GM19099 (cell line): Measurements from ENCODE around the gene MRPL51.

ENCODE experiments used
- POLR2A ChIP-seq: IDR thresholded peaks from 3 replicates; pipeline ENCODE4 v1.6.1; 2011; ENCODE audit warnings: low read depth; ENCODE audit not compliant: insufficient read length; ENCODE audit errors: extremely low read depth

The MRPL51 gene

DNA sequence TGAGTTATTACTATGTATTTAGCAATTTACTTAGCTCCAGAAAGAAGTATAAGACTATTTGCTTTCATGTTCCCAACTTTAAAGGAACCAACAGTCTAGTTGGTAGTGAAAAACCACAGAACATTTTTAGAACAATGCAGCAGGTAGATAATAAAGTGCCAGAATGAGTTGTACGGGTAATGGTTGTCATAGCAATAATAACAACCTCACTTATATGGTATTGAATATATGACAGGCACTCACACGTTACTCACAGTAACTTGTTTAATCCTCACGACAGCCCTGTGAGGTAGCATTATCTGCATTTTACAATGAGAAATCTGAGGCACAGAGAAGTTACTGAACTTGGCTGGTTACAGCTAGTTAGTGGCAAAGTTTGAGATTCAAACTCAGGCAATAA, 30.6 kb upstream of the MRPL51 start:
- no peak for TF ChIP-seq POLR2A

DNA sequence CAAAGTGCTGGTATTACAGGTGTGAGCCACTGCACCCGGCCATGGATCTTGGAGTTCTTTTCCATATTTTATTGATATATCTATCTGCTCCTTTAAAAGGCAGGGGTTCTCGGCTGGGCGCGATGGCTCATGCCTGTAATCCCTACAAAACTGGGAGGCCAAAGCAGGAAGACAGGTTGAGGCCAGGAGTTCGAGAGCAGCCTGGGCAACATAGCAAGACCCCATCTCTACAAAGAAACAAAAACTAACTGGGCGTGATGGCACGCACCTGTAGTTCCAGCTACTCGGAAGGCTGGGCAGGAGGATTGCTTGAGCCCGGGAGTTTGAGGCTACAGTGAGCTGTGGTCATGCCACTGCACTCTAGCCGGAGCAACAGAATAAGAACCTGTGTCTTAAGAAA, 29.1 kb upstream of the MRPL51 start:
- TF ChIP-seq POLR2A, result no peak

DNA sequence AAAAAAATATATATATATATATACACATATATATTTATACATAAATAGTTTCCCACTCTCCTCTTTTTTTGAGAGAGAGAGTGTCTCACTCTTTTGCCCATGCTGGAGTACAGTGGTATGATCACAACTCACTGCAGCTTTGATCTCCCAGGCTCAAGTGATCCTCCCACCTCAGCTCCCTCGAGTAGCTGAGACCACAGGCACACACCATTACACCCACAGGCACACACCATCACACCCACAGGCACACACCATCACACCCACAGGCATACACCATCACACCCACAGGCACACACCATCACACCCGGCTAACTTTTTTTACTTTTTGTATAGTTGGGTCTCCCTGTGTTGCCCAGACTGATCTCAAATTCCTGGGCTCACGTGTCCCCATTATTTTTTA, 27.1 kb upstream of the MRPL51 start:
- no peak for TF ChIP-seq POLR2A

DNA sequence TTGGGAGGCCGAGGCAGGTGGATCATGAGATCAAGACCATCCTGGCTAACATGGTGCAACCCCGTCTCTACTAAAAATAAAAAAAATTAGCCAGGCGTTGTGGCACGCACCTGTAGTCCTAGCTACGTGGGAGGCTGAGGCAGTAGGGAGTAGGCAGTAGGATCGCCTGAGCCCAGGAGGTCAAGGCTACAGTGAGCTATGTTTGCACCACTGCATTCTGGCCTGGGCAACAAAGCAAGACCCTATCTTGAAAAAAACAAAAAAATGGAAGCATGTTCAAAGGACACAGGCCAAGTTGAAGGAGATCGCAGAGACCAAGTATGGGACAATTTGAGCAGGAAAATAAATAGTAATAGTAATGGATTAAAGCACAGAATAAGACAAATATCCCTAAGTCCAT, 15.0 kb upstream of the MRPL51 start:
- TF ChIP-seq POLR2A, result no peak

DNA sequence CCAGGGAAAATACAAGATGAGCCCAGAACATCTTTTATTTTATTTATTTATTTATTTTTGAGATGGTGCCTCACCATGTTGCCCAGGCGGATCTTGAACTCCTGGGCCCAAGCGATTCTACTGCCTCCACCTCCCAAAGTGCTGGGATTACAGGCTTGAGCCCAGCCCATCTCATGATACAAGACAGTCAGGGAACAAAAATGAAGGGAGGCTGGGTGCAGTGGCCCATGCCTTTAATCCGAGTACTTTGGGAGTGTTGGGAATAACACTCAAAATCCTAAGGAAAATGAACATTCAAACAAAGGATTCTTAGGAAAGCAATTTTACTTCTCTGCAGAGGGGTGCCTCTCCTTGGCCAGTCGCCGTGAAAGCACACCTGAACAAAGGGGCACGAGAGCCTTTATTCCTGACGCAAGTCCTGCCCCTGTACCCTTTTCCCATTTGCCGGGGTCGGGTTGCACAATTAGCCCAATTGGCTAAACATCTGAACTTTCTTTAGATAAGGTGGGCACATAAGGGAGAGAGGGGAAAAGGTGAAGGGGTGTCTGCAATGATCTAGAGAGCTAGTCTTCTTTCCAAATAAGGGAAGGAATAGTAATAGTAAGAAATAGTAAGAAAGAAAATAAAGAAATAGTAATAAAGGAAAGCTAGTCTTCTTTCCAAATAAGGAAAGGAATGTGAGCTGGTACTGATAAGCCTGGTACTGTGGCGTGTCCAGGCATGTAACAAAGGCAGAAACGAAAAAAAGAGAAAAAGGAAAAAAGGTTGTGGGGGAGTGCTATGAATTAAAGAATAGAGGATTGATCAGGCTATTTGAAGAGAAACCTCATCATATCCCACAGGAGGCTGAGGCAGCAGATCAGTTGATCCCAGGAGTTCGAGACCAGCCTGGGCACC, 14.3 kb upstream of the MRPL51 start:
- TF ChIP-seq POLR2A, result no peak

DNA sequence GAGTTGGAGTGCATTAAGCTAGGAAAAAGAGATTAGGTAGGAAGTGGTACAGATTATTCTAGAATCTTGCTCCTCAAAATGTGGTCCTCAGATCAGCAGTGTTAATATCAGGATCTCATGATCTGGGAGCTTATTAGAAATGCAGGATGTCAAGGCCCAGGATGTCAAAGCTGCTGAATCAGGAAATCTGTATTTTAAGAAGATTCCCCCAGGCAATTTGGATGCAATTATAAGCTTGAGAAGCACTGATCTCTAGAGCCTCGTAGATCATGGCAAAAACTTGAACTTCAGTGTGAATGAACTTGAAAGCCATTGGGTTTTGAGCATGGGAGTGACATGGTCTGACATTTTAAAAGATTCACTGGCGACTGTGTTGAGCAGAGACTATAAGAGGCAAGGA, 7.4 kb upstream of the MRPL51 start:
- TF ChIP-seq POLR2A, result no peak

DNA sequence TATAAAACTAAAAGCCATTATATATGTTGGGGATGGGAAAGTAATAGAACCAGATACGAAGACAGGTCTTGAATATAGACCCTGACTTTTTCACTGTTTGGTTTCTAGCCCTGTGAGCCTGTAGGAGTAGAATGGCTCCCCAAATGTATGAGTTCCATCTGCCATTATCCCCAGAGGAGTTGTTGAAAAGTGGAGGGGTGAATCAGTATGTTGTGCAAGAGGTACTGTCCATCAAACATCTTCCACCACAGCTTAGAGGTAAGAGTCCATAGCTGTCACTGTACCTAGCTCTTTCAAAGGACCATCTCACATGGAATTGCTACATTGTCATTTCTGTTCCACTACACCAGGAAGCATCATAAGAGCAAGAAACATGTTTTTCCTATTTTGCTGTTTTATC, 1.9 kb upstream of the MRPL51 start:
- no peak for TF ChIP-seq POLR2A

DNA sequence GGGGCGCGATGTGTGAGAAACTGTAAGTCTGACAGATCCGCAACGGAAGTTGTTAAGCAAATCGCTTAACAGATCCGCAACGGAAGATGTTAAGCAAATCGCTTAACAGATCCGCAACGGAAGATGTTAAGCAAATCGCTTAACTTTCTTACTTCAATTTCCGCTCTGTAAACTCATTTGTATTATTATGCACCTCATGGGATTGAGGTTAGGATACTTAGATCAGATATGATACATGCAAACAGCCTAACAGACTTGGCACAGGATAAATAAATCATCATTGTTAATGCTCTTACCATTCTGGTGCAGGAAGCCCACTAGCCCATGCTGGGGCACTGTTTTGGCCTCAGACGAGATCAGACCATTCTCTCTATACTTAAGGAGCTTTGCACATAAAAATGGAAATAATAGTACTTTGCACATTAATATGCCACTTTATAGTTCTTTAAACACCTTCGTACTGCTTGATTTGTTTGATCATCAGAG, 1.2 kb upstream of the MRPL51 start:
- TF ChIP-seq POLR2A, result no peak

DNA sequence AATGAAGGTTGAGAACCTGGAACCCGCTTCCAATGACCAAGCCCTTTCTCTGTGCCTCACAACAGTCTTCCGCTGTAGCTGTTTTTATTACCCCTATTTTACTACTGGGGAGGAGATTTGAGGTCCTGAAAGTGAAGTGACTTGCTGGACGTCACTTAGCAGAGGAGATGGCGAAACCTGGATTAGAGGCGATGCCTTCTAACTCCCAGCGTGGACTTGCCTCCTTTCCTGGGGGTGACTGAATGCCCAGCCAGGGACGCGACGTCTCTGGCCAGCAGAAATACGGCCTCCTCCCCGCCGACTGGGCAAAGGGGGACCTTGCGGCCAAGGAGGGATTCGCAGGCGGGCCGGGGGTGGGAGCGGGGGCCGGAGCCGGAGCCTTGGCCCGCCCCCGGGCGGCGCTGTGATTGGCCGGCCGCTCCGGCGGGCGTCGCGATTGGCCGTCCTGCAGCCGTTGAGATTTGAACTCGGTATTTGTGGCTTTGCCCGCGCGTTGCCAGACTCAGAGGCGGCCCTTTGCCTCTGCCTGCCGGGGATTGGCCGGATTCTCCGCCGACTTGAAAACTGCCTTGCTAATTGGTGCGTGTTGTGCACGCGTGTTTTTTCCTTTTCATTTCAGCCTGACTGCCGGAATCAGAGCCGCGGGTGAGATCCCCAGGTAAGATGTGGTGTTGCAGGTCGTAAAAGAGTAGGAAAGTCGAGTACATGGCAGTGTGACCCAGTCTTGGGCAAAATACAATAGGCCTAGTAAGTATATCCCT, 615 bp upstream of the MRPL51 start, which contains the start of gene NCAPD2:
TSS of gene NCAPD2 (plus strand) at position 606 of the 761 bp plus-strand sequence. CDS start 997 bp downstream, outside the sequence.
- peak; percentile 74 for TF ChIP-seq POLR2A

DNA sequence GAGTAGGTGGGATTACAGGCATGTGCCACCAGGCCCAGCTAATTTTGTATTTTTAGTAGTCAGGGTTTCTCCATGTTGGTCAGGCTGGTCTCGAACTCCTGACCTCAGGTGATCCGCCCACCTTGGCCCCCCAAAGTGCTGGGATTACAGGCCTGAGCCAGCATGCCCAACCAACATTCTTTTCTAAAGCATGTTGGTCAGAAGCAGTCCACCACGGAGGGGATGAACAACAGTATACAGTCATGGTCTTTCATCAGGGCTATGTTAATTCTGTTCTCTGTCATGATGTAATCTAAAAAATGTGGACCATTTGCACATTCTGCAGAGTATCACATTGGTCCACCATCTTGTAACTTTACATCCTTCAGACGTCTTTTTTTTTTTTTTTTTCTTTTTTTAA, 3.6 kb downstream of the MRPL51 start:
- TF ChIP-seq POLR2A, result no peak

DNA sequence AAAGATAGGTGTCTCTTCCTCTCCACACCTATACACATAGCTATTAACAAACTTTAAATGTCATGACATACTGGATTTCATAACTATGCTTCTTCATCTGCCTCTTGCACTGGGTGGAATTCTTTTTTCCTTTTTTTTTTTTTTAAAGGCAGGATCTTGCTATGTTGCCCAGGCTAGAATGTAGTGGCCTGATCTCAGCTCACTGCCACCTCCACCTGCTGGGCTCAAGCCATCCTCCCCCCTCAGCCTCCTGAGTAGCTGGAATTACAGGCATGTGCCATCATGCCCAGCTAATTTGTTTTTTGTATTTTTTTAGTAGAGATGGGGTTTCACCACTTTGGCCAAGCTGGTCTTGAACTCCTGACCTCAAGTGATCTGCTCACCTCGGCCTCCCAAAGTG, 4.8 kb downstream of the MRPL51 start:
- no peak for TF ChIP-seq POLR2A

DNA sequence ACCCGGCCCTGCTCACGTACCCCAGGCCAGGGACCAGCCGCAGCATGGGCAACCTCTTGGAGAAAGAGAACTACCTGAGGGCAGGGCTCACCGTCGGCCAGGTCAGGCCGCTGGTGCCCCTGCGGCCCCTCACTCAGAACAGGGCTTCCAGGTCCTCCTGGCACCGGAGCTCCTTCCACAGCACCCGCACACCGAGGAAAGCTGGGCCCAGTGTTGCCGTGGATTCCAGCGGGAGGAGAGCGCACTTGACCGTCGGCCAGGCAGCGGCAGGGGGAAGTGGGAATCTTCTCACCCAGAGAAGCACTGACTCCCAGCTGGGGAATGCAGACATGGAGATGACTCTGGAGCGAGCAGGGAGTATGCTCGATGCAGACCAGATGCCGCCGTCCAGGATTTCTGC, 14.6 kb downstream of the MRPL51 start:
- TF ChIP-seq POLR2A, result no peak

DNA sequence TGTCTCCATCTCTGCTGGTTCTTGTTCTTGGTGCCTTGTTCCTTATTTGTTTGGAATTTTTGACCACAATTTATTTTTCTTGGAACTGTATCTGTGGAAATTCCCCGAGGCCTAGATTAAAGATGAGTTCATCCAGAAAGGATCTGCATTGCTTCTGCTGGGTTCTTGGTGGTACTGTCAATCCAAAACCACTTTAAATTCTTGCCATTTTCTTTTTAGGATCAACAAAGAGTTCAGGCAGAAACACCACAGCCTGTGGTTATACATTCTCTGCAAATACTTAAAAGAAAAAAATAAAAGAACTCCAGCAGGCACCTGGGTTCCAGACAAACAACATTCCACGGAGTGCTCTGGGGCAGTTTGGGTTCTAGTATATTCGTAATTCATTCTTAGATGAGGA, 16.6 kb downstream of the MRPL51 start:
- no peak for TF ChIP-seq POLR2A

DNA sequence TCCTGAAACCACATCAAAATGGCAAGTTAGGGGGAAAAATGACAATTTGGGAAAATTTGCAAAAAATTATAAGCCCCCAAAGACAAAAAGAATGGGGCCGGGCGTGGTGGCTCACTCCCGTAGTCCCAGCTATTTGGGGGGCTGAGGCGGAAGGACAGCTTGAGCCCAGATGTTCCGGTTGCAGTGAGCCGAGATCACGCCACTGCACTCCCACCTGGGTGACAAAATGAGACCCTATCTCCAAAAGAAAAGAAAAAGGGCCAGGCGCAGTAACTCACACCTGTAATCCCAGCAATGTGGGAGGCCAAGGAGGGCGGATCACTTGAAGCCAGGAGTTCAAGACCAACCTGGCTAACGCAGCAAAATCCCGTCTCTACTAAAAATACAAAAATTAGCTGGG, 20.6 kb downstream of the MRPL51 start:
- TF ChIP-seq POLR2A, result no peak

DNA sequence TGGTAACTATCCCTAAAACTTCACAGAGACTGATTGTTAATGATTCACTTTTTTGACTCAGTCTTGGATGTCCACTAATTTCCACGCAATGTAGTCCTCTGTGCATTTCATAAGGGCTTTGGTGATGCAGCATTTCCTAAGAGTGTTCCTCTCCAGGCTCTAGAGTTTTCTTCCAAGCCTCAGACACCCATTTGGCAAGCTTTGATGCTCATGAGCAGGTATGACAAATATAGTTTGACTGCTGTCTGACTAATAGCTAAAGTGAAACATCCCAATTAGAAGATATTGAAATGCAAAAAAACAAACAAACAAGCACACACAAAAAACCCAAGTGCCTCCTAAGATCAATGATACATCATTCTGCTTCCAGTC, 21.1 kb downstream of the MRPL51 start:
- TF ChIP-seq POLR2A, result no peak
